Mesenchymal stem cell (in vitro differentiated cells and primary cell): ENCODE data around the gene TIE1.

Experiments
- DNase-seq: peaks from one replicate; pipeline ENCODE4 v3.0.0-alpha.2; 2013
- H2AFZ ChIP-seq: one replicate; pipeline ENCODE4 v1.6.1; 2013; ENCODE audit warnings: low read depth, mild to moderate bottlenecking, control low read depth, inconsistent platforms, low read length, moderate library complexity
- H2AK5ac ChIP-seq: 2 replicates; pipeline ENCODE4 v1.6.1; 2013; ENCODE audit warnings: low read length, moderate library complexity, mild to moderate bottlenecking, inconsistent platforms; ENCODE audit not compliant: severe bottlenecking
- H2BK120ac ChIP-seq: one replicate; pipeline ENCODE4 v1.6.1; 2013; ENCODE audit warnings: low read depth, mild to moderate bottlenecking, inconsistent platforms, low read length, moderate library complexity
- H2BK12ac ChIP-seq, 2 experiments: one replicate each; pipeline ENCODE4 v1.6.1; 2013; ENCODE audit warnings: inconsistent platforms in 2 of 2, low read length in 2 of 2, mild to moderate bottlenecking in 2 of 2, moderate library complexity in 2 of 2, control low read depth in 1 of 2
- H2BK15ac ChIP-seq: one replicate; pipeline ENCODE4 v1.6.1; 2013; ENCODE audit warnings: mild to moderate bottlenecking, low read depth, inconsistent platforms; ENCODE audit not compliant: poor library complexity, severe bottlenecking
- H2BK5ac ChIP-seq: 2 replicates; pipeline ENCODE4 v1.6.1; 2013; ENCODE audit warnings: low read depth, mild to moderate bottlenecking, low read length, control low read depth, inconsistent platforms; ENCODE audit not compliant: poor library complexity, severe bottlenecking
- H3K14ac ChIP-seq, 2 experiments: one replicate each; pipeline ENCODE4 v1.6.1; 2013; ENCODE audit warnings: inconsistent platforms in 2 of 2, low read length in 2 of 2, control low read depth in 1 of 2, mild to moderate bottlenecking in 1 of 2, moderate library complexity in 1 of 2
- H3K18ac ChIP-seq, 2 experiments: one replicate each; pipeline ENCODE4 v1.6.1; 2013; ENCODE audit warnings: inconsistent platforms in 2 of 2, low read length in 2 of 2, control low read depth in 1 of 2, low read depth in 1 of 2, mild to moderate bottlenecking in 1 of 2
- H3K23ac ChIP-seq, 2 experiments: one replicate each; pipeline ENCODE4 v1.6.1; 2013; ENCODE audit warnings: inconsistent platforms in 2 of 2, low read length in 2 of 2, mild to moderate bottlenecking in 2 of 2, moderate library complexity in 2 of 2, control low read depth in 1 of 2
- H3K27ac ChIP-seq: 2 replicates; pipeline ENCODE4 v1.5.1; 2013; ENCODE audit warnings: mild to moderate bottlenecking, moderate library complexity, low read length, control low read depth, inconsistent platforms; ENCODE audit not compliant: poor library complexity, severe bottlenecking
- H3K27me3 ChIP-seq, 2 experiments: 2 replicates each; pipeline versions ENCODE4 v1.6.1 to v1.7.0; 2013; ENCODE audit warnings: low read length in 2 of 2, mild to moderate bottlenecking in 2 of 2, moderate library complexity in 2 of 2, control low read depth in 1 of 2, inconsistent platforms in 1 of 2; ENCODE audit not compliant: control insufficient read depth in 1 of 2, insufficient read depth in 1 of 2
- H3K36me3 ChIP-seq, 2 experiments: 2 replicates each; pipeline versions ENCODE4 v1.6.1 to v1.7.0; 2013; ENCODE audit warnings: low read length in 2 of 2, control low read depth in 1 of 2, inconsistent platforms in 1 of 2, low read depth in 1 of 2, mild to moderate bottlenecking in 1 of 2; ENCODE audit not compliant: insufficient read depth in 2 of 2, control insufficient read depth in 1 of 2
- H3K4ac ChIP-seq, 2 experiments: one replicate each; pipeline ENCODE4 v1.6.1; 2013; ENCODE audit warnings: inconsistent platforms in 2 of 2, low read length in 2 of 2, mild to moderate bottlenecking in 2 of 2, moderate library complexity in 2 of 2, control low read depth in 1 of 2, low read depth in 1 of 2
- H3K4me1 ChIP-seq: 2 replicates; pipeline ENCODE4 v1.6.1; 2013; ENCODE audit warnings: low read depth, low read length, control low read depth; ENCODE audit not compliant: control insufficient read depth, insufficient read depth
- H3K4me2 ChIP-seq: 2 replicates; pipeline ENCODE4 v1.6.1; 2013; ENCODE audit warnings: low read length, mild to moderate bottlenecking, inconsistent platforms; ENCODE audit not compliant: poor library complexity, severe bottlenecking
- H3K4me3 ChIP-seq, 2 experiments: 2 replicates each; pipeline versions ENCODE4 v1.5.1 to v1.7.0; 2013; ENCODE audit warnings: low read length in 2 of 2, mild to moderate bottlenecking in 2 of 2, control low read depth in 1 of 2, low read depth in 1 of 2; ENCODE audit not compliant: insufficient read depth in 1 of 2
- H3K79me1 ChIP-seq: replicated peaks from 2 replicates; pipeline ENCODE4 v1.6.1; 2013; ENCODE audit warnings: mild to moderate bottlenecking, control low read depth, low read length, inconsistent platforms; ENCODE audit not compliant: poor library complexity, severe bottlenecking
- H3K9ac ChIP-seq: 2 replicates; pipeline ENCODE4 v1.7.0; 2013; ENCODE audit warnings: mild to moderate bottlenecking, low read length, moderate library complexity
- H3K9me3 ChIP-seq: 2 replicates; pipeline ENCODE4 v1.7.0; 2013; ENCODE audit warnings: mild to moderate bottlenecking, low read length; ENCODE audit not compliant: control insufficient read depth
- H4K8ac ChIP-seq: one replicate; pipeline ENCODE4 v1.6.1; 2013; ENCODE audit warnings: inconsistent platforms, mild to moderate bottlenecking, low read length, moderate library complexity
- H4K91ac ChIP-seq: one replicate; pipeline ENCODE4 v1.6.1; 2013; ENCODE audit warnings: mild to moderate bottlenecking, low read length, inconsistent platforms
- WGBS: methylation state at CpG from one replicate; pipeline ENCODE4 v1.1.7; 2013; ENCODE audit warnings: mixed read lengths; 5-methylcytosine and 5-hydroxymethylcytosine counted together

The TIE1 gene

GRCh38 chr1:43363935-43364525, 63.2 kb downstream of the TIE1 start:
- peaks cover 39% of the 10 kb centered on the region for H3K4me1 ChIP-seq
- H4K8ac ChIP-seq, result no peak overlapping the region
- H2BK12ac ChIP-seq, result no peak overlapping the region
- H3K36me3 ChIP-seq, result peaks cover 47 to 59% of the 10 kb centered on the region in 2 experiments
- DNase-seq, result no peak
- no peak overlapping the region for H3K18ac ChIP-seq
- no peak overlapping the region for H3K14ac ChIP-seq
- no peak overlapping the region for H2AFZ ChIP-seq
- no peaks in the 10 kb centered on the region for H3K9me3 ChIP-seq
- no peak overlapping the region for H2BK120ac ChIP-seq
- no peak overlapping the region for H2AK5ac ChIP-seq
- H3K27ac ChIP-seq, result no peak overlapping the region
- H3K23ac ChIP-seq, result no peak overlapping the region
- peaks cover 15% of the 10 kb centered on the region for H3K79me1 ChIP-seq
- no peak overlapping the region for H4K91ac ChIP-seq
- no peak overlapping the region for H2BK15ac ChIP-seq
- H3K27me3 ChIP-seq, result no peaks in the 10 kb centered on the region
- no peak overlapping the region for H3K4ac ChIP-seq
- WGBS, result 89% methylated on average over 5 of the region's 5 CpGs
- H2BK5ac ChIP-seq, result no peak overlapping the region
- no peak overlapping the region for H3K4me3 ChIP-seq
- H3K4me2 ChIP-seq, result no peak overlapping the region
- no peak overlapping the region for H3K9ac ChIP-seq

DNA sequence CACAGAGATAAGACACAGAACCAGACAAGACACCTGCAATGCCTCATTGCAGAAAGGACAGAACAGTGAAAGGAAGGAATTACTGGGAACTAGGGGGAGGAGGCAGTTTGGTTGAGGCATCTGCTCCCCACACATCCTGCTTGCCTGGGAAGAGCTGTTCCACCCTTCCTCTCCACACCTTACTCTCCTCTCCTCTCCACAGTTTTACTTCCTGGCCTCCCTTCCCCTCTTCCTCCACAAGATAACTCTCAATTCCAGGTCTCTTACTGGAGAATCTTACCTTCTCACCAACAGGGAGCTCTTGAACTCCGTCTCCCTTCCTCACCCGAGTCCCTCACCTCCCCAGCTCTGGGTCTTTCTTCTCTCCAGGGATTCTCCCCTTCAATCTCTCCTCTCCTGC, 64.9 kb downstream of the TIE1 start:
- Histone ChIP-seq H4K8ac (no peak overlapping the region), H2AK5ac (no peak overlapping the region), H3K4me1 (peaks cover 25% of the 10 kb centered on the region), H3K4me3 (peak overlapping the region in 1 of 2 experiments; percentile 97), H3K27me3 (no peaks in the 10 kb centered on the region), H3K27ac (no peak overlapping the region), H3K4ac (no peak overlapping the region), H3K9me3 (no peaks in the 10 kb centered on the region), H3K79me1 (peaks cover 19% of the 10 kb centered on the region), H3K23ac (peak overlapping the region in 1 of 2 experiments; percentile 7), H2AFZ (no peak overlapping the region), H3K14ac (no peak overlapping the region), H3K4me2 (no peak overlapping the region), H3K36me3 (peaks cover 44 to 51% of the 10 kb centered on the region in 2 experiments), H2BK12ac (no peak overlapping the region), H2BK5ac (no peak overlapping the region), H3K18ac (no peak overlapping the region), H2BK15ac (no peak overlapping the region), H4K91ac (no peak overlapping the region), H3K9ac (peak overlapping the region; percentile 95), H2BK120ac (peak overlapping the region; percentile 55)
- WGBS, result 94% methylated on average over 2 of the region's 2 CpGs
- DNase-seq, result no peak

DNA sequence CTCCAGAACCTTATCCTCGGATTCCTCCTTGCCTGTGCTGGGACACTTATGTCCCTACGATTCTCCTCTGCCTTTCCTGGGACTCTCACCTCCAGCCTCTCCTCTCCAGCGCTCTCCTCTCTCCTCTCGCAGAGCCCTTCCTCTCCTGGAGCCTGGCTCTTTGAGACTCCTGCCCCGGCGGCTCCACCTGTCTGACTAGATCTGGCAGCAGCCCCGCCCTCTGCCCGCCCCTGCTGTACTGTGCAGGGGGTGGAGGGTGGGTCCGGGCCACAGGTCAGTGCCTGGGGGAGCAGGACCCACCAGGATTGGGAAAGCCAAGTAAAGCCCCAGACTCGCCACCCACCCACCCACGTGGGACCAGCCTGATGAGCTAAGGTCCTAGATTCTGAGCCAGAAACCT, 65.4 kb downstream of the TIE1 start:
- Histone ChIP-seq H3K4ac (peak overlapping the region; percentile 60 to 76), H2BK5ac (no peak overlapping the region), H2AK5ac (no peak overlapping the region), H3K4me1 (peaks cover 24% of the 10 kb centered on the region), H3K4me3 (peak overlapping the region; percentile 81 to 97), H4K91ac (peak overlapping the region; percentile 52), H2BK120ac (peak overlapping the region; percentile 55), H4K8ac (peak overlapping the region; percentile 4), H3K9me3 (no peaks in the 10 kb centered on the region), H3K9ac (peak overlapping the region; percentile 95), H3K27ac (no peak overlapping the region), H2BK12ac (no peak overlapping the region), H3K14ac (no peak overlapping the region), H3K18ac (peak overlapping the region in 1 of 2 experiments; percentile 67), H2BK15ac (no peak overlapping the region), H3K27me3 (no peaks in the 10 kb centered on the region), H3K79me1 (peaks cover 19% of the 10 kb centered on the region), H3K4me2 (peak overlapping the region; percentile 64), H3K23ac (peak overlapping the region; percentile 7 to 23), H2AFZ (no peak overlapping the region), H3K36me3 (peaks cover 39 to 46% of the 10 kb centered on the region in 2 experiments)
- no peak for DNase-seq
- 69% methylated on average over 8 of the region's 11 CpGs for WGBS

GRCh38 chr1:43366601-43367025, 65.8 kb downstream of the TIE1 start:
- Histone ChIP-seq H3K14ac (peak overlapping the region in 1 of 2 experiments; percentile 94), H3K27ac (no peak overlapping the region), H3K79me1 (peaks cover 20% of the 10 kb centered on the region), H3K18ac (peak overlapping the region; percentile 93 to 96), H3K4me3 (peak overlapping the region; percentile 81 to 97), H2AK5ac (peak overlapping the region; percentile 22), H3K27me3 (no peaks in the 10 kb centered on the region), H3K4ac (peak overlapping the region; percentile 76 to 94), H3K9ac (peak overlapping the region; percentile 95), H3K36me3 (peaks cover 38 to 41% of the 10 kb centered on the region in 2 experiments), H4K8ac (peak overlapping the region; percentile 98), H2AFZ (no peak overlapping the region), H3K4me1 (peaks cover 24% of the 10 kb centered on the region), H2BK5ac (no peak overlapping the region), H2BK15ac (peak overlapping the region; percentile 36), H2BK12ac (no peak overlapping the region), H4K91ac (peak overlapping the region; percentile 96), H3K4me2 (peak overlapping the region; percentile 64), H2BK120ac (peak overlapping the region; percentile 55), H3K9me3 (no peaks in the 10 kb centered on the region), H3K23ac (peak overlapping the region in 1 of 2 experiments; percentile 23)
- 28% methylated on average over 4 of the region's 5 CpGs for WGBS
- DNase-seq, result peak; percentile 10
